Vagina (tissue), 2 donors: ENCODE results near the gene CHRDL2. TPM values are rescaled to one million over a fixed set of nuclear protein-coding genes. Genes with fewer than 3 reads are reported as not detected.

Experiments
- DNase-seq, 2 donors: peaks; one replicate each; pipeline ENCODE4 v3.0.0-alpha.2; 2017; ENCODE audit errors: extremely low spot score in 2 of 2
- H3K27ac ChIP-seq: fragments of 200-600 bp; sonication (generic); one replicate; pipeline ENCODE4 v1.5.1; 2019
- H3K27me3 ChIP-seq: fragments of 200-600 bp; sonication (generic); one replicate; pipeline ENCODE4 v1.5.1; 2019
- H3K36me3 ChIP-seq, 2 donors: fragments of 200-600 bp; sonication (generic); one replicate each; pipeline ENCODE4 v1.5.1; 2017 to 2019
- H3K4me1 ChIP-seq: fragments of 200-600 bp; sonication (generic); one replicate; pipeline ENCODE4 v1.5.1; 2019
- H3K4me3 ChIP-seq, 2 donors: fragments of 200-600 bp; sonication (generic); 1 replicate in 1 of 2; 2 replicates in 1 of 2; pipeline ENCODE4 v1.5.1; 2016 to 2019
- H3K9me3 ChIP-seq: fragments of 200-600 bp; sonication (generic); one replicate; pipeline ENCODE4 v1.5.1; 2019
- POLR2A ChIP-seq, 2 donors: fragments of 450-650 bp; IDR thresholded peaks; one replicate each; pipeline ENCODE4 v1.6.1; 2017; ENCODE audit warnings: antibody characterized with exemption in 2 of 2, mild to moderate bottlenecking in 2 of 2, moderate library complexity in 2 of 2
- POLR2AphosphoS5 ChIP-seq, 2 donors: sonication (generic); formaldehyde crosslinking; IDR thresholded peaks; one replicate each; pipeline ENCODE4 v1.9.0; 2017; ENCODE audit warnings: antibody characterized with exemption in 2 of 2, mild to moderate bottlenecking in 2 of 2, low read depth in 1 of 2; ENCODE audit not compliant: insufficient read depth in 1 of 2
- intact Hi-C: fragments of 100-400 bp; cut with DNase I; formaldehyde crosslinking; loops from one replicate; pipeline ENCODE4 v1.15.1; 2023
- total RNA-seq: library from RNA; depleted of rRNA; stranded (reverse); fragments of >200 nt; gene quantifications from one replicate; pipeline ENCODE4 v1.2.3, GENCODE V29; 2016
- TF ChIP-seq, protein P1 (sequence below), 3 experiments: fragments of 450-650 bp in 2 of 3; fragments of 200-600 bp in 1 of 3; sonication (generic) in 1 of 3; IDR thresholded peaks; one replicate each; pipeline ENCODE4 v1.5.1; 2017 to 2019; ENCODE audit warnings: antibody characterized with exemption in 3 of 3, mild to moderate bottlenecking in 2 of 3, moderate library complexity in 2 of 3

CHRDL2 gene
- total RNA-seq, 1 donor from 2014 or later, result 3.7 TPM

DNA sequence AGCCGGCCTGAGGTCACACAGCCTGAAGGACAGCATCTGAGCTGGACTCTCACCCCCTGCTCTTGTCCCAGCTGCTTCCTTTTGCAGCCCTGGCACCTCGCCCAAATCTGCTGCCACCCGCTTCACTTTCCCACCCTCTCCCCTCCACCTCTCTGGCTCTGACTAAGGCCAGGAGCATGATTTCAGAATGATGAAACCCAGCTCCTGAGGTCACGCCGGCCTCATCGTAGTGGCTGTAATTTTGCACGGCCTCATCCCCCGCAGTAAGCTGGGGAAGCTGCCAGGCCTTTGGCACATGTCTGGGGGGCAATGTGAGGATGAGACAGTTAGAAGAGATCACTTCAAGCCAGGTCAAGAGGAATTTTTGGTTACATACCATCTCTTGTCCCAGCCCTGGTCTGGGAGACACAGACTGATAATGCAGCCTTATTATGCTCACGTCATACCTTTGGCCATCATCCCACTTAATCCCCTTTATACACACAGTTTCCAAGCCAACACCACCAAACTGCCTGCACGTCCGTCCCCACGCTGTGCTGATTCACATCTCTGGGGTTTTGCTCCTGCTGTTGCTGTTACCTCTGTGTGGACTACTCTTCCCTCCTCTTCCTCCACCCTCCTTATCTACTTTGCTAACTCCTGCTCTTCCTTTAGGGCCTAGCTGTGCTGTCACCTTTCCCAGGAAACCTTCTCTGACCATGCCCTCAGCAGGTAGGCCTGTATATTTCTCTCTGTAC is 58.1 kb downstream of the CHRDL2 start:
- Histone ChIP-seq H3K27ac (peak overlapping the region; percentile 82), H3K27me3 (no peaks in the 10 kb centered on the region), H3K4me3 (no peak overlapping the region), H3K9me3 (no peaks in the 10 kb centered on the region), H3K36me3 (no peaks in the 10 kb centered on the region), H3K4me1 (peaks cover 18% of the 10 kb centered on the region)
- TF ChIP-seq POLR2AphosphoS5 (IDR thresholded peaks at IDR 0.05; ENCODE audit: insufficient read depth in 1 of 2, low read depth in 1 of 2), result peak; percentile 75 to 93
- TF ChIP-seq POLR2A (IDR thresholded peaks at IDR 0.05), result no peak
- intact Hi-C loops, result no loop called here
- DNase-seq, result peak in 1 of 2 donors; percentile 96

DNA sequence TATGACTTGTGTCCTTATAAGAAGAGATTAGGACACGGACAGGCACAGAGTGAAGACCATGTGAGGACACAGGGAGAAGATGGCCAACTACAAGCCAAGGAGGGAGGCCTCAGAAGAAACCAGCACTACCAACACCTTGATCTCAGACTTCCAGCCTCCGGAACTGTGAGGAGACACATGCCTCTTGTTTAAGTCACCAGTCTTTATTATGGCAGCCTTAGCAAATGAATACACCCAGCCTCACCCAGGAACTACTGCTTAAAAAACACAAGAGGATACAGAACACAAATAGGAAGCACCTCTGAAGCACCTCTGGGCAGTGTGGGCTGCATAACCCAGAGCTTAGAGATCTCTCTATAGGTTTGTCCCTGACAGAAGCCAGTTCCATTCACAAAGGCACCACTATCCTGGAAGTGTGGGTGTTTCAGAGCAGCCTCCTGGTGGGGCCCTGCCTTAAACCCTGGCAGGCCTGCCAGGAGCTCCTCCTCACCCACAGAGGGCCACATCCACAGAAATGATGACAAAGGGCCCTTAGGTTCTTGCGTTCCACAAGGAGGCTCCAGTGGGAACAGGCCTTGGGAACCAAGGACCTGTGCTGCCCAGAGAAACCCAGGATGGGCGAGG is 58.8 kb downstream of the CHRDL2 start:
- intact Hi-C loops, result no loop called here
- Histone ChIP-seq H3K4me1 (peaks cover 18% of the 10 kb centered on the region), H3K4me3 (no peak overlapping the region), H3K27me3 (no peaks in the 10 kb centered on the region), H3K9me3 (no peaks in the 10 kb centered on the region), H3K36me3 (no peaks in the 10 kb centered on the region), H3K27ac (peak overlapping the region; percentile 82)
- no peak for DNase-seq
- TF ChIP-seq POLR2AphosphoS5 (IDR thresholded peaks at IDR 0.05; ENCODE audit: insufficient read depth in 1 of 2, low read depth in 1 of 2) (no peak), POLR2A (IDR thresholded peaks at IDR 0.05) (no peak)
- TF ChIP-seq, protein P1, sequence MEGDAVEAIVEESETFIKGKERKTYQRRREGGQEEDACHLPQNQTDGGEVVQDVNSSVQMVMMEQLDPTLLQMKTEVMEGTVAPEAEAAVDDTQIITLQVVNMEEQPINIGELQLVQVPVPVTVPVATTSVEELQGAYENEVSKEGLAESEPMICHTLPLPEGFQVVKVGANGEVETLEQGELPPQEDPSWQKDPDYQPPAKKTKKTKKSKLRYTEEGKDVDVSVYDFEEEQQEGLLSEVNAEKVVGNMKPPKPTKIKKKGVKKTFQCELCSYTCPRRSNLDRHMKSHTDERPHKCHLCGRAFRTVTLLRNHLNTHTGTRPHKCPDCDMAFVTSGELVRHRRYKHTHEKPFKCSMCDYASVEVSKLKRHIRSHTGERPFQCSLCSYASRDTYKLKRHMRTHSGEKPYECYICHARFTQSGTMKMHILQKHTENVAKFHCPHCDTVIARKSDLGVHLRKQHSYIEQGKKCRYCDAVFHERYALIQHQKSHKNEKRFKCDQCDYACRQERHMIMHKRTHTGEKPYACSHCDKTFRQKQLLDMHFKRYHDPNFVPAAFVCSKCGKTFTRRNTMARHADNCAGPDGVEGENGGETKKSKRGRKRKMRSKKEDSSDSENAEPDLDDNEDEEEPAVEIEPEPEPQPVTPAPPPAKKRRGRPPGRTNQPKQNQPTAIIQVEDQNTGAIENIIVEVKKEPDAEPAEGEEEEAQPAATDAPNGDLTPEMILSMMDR (IDR thresholded peaks at IDR 0.05), result no peak

DNA sequence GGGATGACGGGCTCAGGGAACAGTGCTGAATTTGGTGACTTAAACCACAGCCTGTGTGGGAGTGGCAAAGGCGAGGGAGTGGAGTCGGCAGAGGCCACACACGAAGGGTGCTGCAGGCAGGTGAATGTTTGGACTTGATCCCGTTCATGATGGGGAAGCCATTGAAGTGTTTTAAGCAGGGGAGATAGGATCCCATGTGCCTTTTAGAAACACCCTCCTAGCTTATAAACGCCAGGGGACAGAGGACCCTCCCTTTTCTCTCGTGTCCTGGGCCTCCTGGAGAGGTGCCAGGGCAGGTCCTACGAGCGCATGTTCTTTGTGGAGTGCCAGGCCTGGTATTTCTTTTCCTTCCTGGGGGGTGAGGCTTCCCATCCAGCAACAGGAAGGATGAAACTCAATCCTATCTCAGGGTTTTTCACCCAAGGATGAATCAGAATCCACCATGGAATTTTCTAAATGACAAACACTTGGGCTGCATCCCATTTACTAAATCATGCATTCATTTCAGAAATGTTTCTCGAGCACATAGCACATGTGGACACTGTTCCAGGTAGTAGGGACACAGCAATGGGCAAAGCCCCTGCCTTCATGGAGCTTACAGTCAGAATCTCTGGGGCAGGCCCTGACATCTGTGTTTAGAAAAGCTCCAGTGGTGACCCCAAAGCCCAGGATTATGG is 59.6 kb downstream of the CHRDL2 start:
- H3K27ac ChIP-seq, result peak overlapping the region; percentile 82
- intact Hi-C loops, result no loop called here
- no peak for DNase-seq

DNA sequence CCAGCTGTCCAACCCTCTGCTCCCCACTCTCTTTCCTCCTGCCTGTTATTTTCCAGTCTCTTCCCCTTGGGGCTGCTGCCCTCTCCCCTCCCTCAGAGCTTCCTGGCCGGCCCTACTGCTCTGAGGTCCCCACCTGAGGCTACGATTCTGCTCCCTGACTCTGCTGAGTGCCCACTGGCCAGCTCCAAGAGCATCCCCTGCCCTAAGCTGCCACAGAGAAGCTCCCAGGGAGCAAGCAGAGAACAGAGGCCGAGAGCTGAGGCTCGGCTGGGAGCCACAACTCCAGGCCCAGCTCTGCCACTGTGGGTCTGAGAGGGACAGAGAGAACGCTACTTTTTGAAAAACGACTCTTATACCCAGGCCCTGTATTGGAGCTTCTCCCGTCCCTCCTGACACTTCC is 61.1 kb downstream of the CHRDL2 start:
- H3K9me3 ChIP-seq, result no peaks in the 10 kb centered on the region
- DNase-seq, result peak in 1 of 2 donors; percentile 79
- intact Hi-C loops, result no loop called here
- peaks cover 18% of the 10 kb centered on the region for H3K4me1 ChIP-seq
- TF ChIP-seq POLR2A (IDR thresholded peaks at IDR 0.05) (no peak), POLR2AphosphoS5 (IDR thresholded peaks at IDR 0.05; ENCODE audit: insufficient read depth in 1 of 2, low read depth in 1 of 2) (no peak)
- TF ChIP-seq, protein P1 (IDR thresholded peaks at IDR 0.05), result no peak
- H3K27me3 ChIP-seq, result no peaks in the 10 kb centered on the region
- no peak overlapping the region for H3K27ac ChIP-seq
- no peaks in the 10 kb centered on the region for H3K36me3 ChIP-seq
- H3K4me3 ChIP-seq, result no peak overlapping the region

More for the DNA sequence above, 59.6 kb downstream of the CHRDL2 start:
- no peaks in the 10 kb centered on the region for H3K36me3 ChIP-seq
- peaks cover 18% of the 10 kb centered on the region for H3K4me1 ChIP-seq
- no peaks in the 10 kb centered on the region for H3K9me3 ChIP-seq
- H3K4me3 ChIP-seq, result no peak overlapping the region
- TF ChIP-seq POLR2A (IDR thresholded peaks at IDR 0.05) (no peak), POLR2AphosphoS5 (IDR thresholded peaks at IDR 0.05; ENCODE audit: insufficient read depth in 1 of 2, low read depth in 1 of 2) (no peak)
- TF ChIP-seq, protein P1 (IDR thresholded peaks at IDR 0.05), result no peak
- H3K27me3 ChIP-seq, result no peaks in the 10 kb centered on the region

DNA sequence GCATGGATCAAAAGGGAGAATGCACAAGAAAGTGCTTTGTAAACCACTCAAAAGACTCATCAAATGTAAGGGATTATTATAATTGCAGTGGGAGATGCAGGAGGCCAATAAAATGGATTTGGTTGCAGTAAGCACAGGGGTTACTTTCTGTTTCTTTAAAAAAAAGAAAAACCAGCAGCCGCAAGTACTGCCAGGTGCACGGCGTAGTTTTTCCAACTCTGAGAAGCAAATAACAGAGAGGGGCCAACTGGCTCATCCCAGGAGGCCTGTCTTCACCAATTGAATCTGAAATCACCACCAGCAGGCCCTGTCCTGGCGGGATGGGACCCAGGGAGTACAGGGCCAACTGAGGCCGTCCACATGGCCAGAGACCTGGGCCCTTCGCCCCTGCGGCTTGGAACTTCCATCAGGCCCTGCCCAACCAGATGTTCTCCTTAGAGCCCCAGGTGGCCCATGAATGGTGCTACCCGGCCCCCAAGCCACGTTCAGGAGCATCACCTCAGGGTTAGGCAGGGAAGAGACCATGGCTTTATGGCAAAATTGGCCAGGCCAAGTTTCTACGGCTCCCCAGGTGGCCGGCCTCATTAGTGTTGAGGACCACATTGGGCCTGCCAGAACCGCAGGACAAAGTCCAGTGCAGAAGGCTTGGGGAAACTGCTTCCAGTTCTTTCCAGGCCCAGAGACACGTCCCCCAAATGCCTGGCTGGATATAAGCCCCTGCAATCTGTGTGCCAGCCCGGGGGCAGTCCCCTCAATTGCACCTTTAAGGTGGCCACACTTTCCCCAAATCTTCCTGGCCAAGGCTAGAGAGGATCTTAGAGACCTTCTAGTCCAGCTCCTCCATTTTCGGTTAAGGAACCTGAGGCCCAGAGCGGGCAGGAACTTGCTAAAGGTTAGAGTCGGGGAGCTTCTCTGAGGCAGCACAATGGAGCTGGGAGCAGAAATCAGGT is 61.7 kb downstream of the CHRDL2 start:
- Histone ChIP-seq H3K27ac (no peak overlapping the region), H3K4me3 (no peak overlapping the region), H3K9me3 (no peaks in the 10 kb centered on the region), H3K36me3 (no peaks in the 10 kb centered on the region), H3K4me1 (peaks cover 18% of the 10 kb centered on the region), H3K27me3 (no peaks in the 10 kb centered on the region)
- DNase-seq, result no peak
- TF ChIP-seq POLR2AphosphoS5 (IDR thresholded peaks at IDR 0.05; ENCODE audit: insufficient read depth in 1 of 2, low read depth in 1 of 2) (no peak), POLR2A (IDR thresholded peaks at IDR 0.05) (no peak)
- TF ChIP-seq, protein P1 (IDR thresholded peaks at IDR 0.05), result no peak
- intact Hi-C loops, result no loop called here
